NAMALWA (cell line): ENCODE results near the gene LAMA4.
"Not testable (repeated sequence)": the region's sequence is repeated elsewhere in the genome, so short reads cannot be mapped to it uniquely, and the experiment has no call there.

Experiments used
- DNase-seq: peaks from one replicate; pipeline ENCODE4 v3.0.0-alpha.2; 2015; ENCODE audit warnings: low spot score

LAMA4 gene

GRCh38 chr6:112209131-112209530 is 45.2 kb downstream of the LAMA4 start:
- DNase-seq: no peak

GRCh38 chr6:112207776-112208175 is 46.6 kb downstream of the LAMA4 start:
- no peak for DNase-seq

GRCh38 chr6:112207131-112207530 is 47.2 kb downstream of the LAMA4 start:
- no peak for DNase-seq

GRCh38 chr6:112206110-112206458 is 48.3 kb downstream of the LAMA4 start:
- DNase-seq: no peak

- DNase-seq: no peak
Observed at GRCh38 chr6:112205427-112206109, 48.8 kb downstream of the LAMA4 start.

GRCh38 chr6:112204350-112204706 is 50.0 kb downstream of the LAMA4 start:
- peak; percentile 53 for DNase-seq

GRCh38 chr6:112203577-112204349 is 50.6 kb downstream of the LAMA4 start:
- DNase-seq: no peak

- peak; percentile 16 for DNase-seq
Observed at GRCh38 chr6:112202639-112203341, 51.6 kb downstream of the LAMA4 start.

- DNase-seq: not testable (repeated sequence)
Observed at GRCh38 chr6:112200185-112200914, 54.0 kb downstream of the LAMA4 start.

GRCh38 chr6:112199001-112199403 is 55.4 kb downstream of the LAMA4 start:
- no peak for DNase-seq

GRCh38 chr6:112198582-112198981 is 55.8 kb downstream of the LAMA4 start:
- DNase-seq: no peak

GRCh38 chr6:112197636-112198035 is 56.7 kb downstream of the LAMA4 start:
- DNase-seq: no peak

GRCh38 chr6:112196306-112196705 is 58.1 kb downstream of the LAMA4 start:
- no peak for DNase-seq

- DNase-seq: no peak
Observed at GRCh38 chr6:112195166-112195565, 59.2 kb downstream of the LAMA4 start.

GRCh38 chr6:112194511-112194910 is 59.9 kb downstream of the LAMA4 start:
- DNase-seq: no peak

GRCh38 chr6:112193535-112194051 is 60.8 kb downstream of the LAMA4 start:
- DNase-seq: no peak

GRCh38 chr6:112193117-112193516 is 61.2 kb downstream of the LAMA4 start:
- no peak for DNase-seq

- DNase-seq: no peak
Observed at GRCh38 chr6:112191509-112192020, 62.8 kb downstream of the LAMA4 start.

GRCh38 chr6:112190164-112190563 is 64.2 kb downstream of the LAMA4 start:
- no peak for DNase-seq

GRCh38 chr6:112189494-112189893 is 64.9 kb downstream of the LAMA4 start:
- no peak for DNase-seq

- DNase-seq: no peak
Observed at GRCh38 chr6:112188906-112189305, 65.5 kb downstream of the LAMA4 start.

- DNase-seq: no peak
Observed at GRCh38 chr6:112187736-112188135, 66.6 kb downstream of the LAMA4 start.
